Type B pancreatic cell (in vitro differentiated cells): Measurements from ENCODE around the gene DDX18. TPM values are rescaled to one million over a fixed set of nuclear protein-coding genes. Genes with fewer than 3 reads are reported as not detected.

ENCODE experiments used
- DNase-seq: peaks from one replicate; pipeline ENCODE4 v3.0.0; 2021; ENCODE audit warnings: mixed read lengths; ENCODE audit not compliant: unreplicated experiment; ENCODE audit errors: extremely low spot score
- H3K27ac Mint-ChIP-seq: 2 replicates; pipeline ENCODE4 v1.8.0; 2021; ENCODE audit warnings: mild to moderate bottlenecking, mixed read lengths
- H3K27me3 Mint-ChIP-seq: 2 replicates; pipeline ENCODE4 v1.8.0; 2021; ENCODE audit warnings: mixed read lengths
- H3K36me3 Mint-ChIP-seq: 2 replicates; pipeline ENCODE4 v1.8.0; 2021; ENCODE audit warnings: mixed read lengths
- H3K4me1 Mint-ChIP-seq: one replicate; pipeline ENCODE4 v1.8.0; 2021; ENCODE audit warnings: mixed read lengths; ENCODE audit not compliant: unreplicated experiment
- H3K4me3 Mint-ChIP-seq: 2 replicates; pipeline ENCODE4 v1.8.0; 2021; ENCODE audit warnings: mild to moderate bottlenecking, mixed read lengths
- H3K9me3 Mint-ChIP-seq: 2 replicates; pipeline ENCODE4 v1.8.0; 2021; ENCODE audit warnings: mixed read lengths
- CTCF ChIP-seq: fragments of 200-600 bp; sonication (generic); conservative IDR thresholded peaks from 2 replicates; pipeline ENCODE4 v1.5.0; 2021; ENCODE audit warnings: antibody characterized with exemption, mild to moderate bottlenecking
- total RNA-seq: library from RNA; stranded (reverse); gene quantifications from 2 replicates; pipeline ENCODE4 v1.2.1, GENCODE V29; 2021; ENCODE audit warnings: low replicate concordance

DDX18 gene
- total RNA-seq, 1 donor from 2014 or later: 62.9 TPM

GRCh38 chr2:117853316-117853715, 38.8 kb downstream of the DDX18 start:
- no peaks in the 10 kb centered on the region for H3K9me3 Mint-ChIP-seq
- TF ChIP-seq CTCF: no peak
- no peak for DNase-seq
- H3K4me1 Mint-ChIP-seq: no peaks in the 10 kb centered on the region
- peaks cover 55% of the 10 kb centered on the region for H3K27me3 Mint-ChIP-seq
- no peak overlapping the region for H3K4me3 Mint-ChIP-seq
- H3K27ac Mint-ChIP-seq: no peak overlapping the region
- no peaks in the 10 kb centered on the region for H3K36me3 Mint-ChIP-seq

DNA sequence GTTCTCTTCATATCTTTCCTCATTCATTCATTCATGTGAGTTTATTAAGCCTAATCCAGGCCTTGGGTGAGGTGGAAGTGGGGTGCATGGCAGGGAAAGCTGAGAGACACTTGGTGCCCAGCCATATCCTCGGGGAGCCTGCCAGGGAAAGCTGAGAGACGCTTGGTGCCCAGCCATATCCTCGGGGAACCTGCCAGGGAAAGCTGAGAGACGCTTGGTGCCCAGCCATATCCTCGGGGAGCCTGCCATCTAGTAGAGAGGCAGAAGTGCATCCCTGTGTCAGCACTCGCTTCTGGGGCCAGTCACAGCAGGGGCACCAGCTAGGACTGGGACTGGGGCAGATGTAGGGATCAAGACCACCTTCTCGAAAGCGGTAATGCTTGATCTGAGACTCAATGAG, 39.4 kb downstream of the DDX18 start:
- peaks cover 54% of the 10 kb centered on the region for H3K27me3 Mint-ChIP-seq

DNA sequence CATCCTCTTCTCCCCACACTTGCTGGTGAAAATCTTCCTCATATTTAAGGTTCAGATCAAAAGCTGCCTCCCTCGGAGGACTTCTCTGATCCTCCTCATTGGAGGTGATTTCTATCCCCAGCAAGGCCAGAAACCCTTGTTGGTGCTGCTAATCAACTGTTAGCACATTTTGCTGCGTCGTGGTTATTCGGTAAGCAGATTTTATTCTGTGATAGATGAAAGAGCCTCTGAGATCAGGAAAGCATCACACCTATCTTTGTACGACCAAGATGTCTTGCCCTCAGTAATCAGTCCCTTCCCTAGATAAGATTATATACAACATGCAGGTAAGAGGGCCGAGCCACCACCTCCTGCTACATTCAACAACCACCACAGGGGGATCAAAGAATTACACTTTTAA, 40.1 kb downstream of the DDX18 start:
- H3K27ac Mint-ChIP-seq: no peak overlapping the region
- H3K27me3 Mint-ChIP-seq: peaks cover 49% of the 10 kb centered on the region
- no peaks in the 10 kb centered on the region for H3K36me3 Mint-ChIP-seq
- no peak for DNase-seq
- no peak overlapping the region for H3K4me3 Mint-ChIP-seq
- H3K9me3 Mint-ChIP-seq: no peaks in the 10 kb centered on the region
- no peaks in the 10 kb centered on the region for H3K4me1 Mint-ChIP-seq
- TF ChIP-seq CTCF: no peak

More for the DNA sequence above, 39.4 kb downstream of the DDX18 start:
- Mint-ChIP-seq H3K36me3 (no peaks in the 10 kb centered on the region), H3K4me3 (no peak overlapping the region), H3K4me1 (no peaks in the 10 kb centered on the region), H3K27ac (no peak overlapping the region), H3K9me3 (no peaks in the 10 kb centered on the region)
- DNase-seq: no peak
- no peak for TF ChIP-seq CTCF

GRCh38 chr2:117855886-117856285, 41.4 kb downstream of the DDX18 start:
- peaks cover 3% of the 10 kb centered on the region for H3K9me3 Mint-ChIP-seq
- no peaks in the 10 kb centered on the region for H3K36me3 Mint-ChIP-seq
- H3K27ac Mint-ChIP-seq: no peak overlapping the region
- H3K4me3 Mint-ChIP-seq: no peak overlapping the region
- H3K4me1 Mint-ChIP-seq: no peaks in the 10 kb centered on the region
- TF ChIP-seq CTCF: no peak
- H3K27me3 Mint-ChIP-seq: peaks cover 36% of the 10 kb centered on the region
- no peak for DNase-seq

GRCh38 chr2:117856415-117857210, 42.1 kb downstream of the DDX18 start:
- Mint-ChIP-seq H3K4me1 (no peaks in the 10 kb centered on the region), H3K36me3 (no peaks in the 10 kb centered on the region), H3K4me3 (no peak overlapping the region), H3K9me3 (peaks cover 4% of the 10 kb centered on the region), H3K27me3 (peaks cover 30% of the 10 kb centered on the region), H3K27ac (no peak overlapping the region)
- TF ChIP-seq CTCF: no peak
- DNase-seq: no peak
